Liver (tissue), 9 donors: Measurements from ENCODE around the gene PRAMEF9. TPM values are rescaled to one million over a fixed set of nuclear protein-coding genes. Genes with fewer than 3 reads are reported as not detected.
"Not testable (repeated sequence)": the region's sequence is repeated elsewhere in the genome, so short reads cannot be mapped to it uniquely, and the experiment has no call there.

Experiments used
- DNase-seq: peaks from one replicate; pipeline ENCODE4 v3.0.0-alpha.2; 2017; ENCODE audit warnings: low spot score
- H3K27ac ChIP-seq, 2 donors: one replicate each; pipeline ENCODE4 v1.7.0; 2013; ENCODE audit warnings: inconsistent platforms in 2 of 2, low read length in 2 of 2, control low read depth in 1 of 2, low read depth in 1 of 2, mild to moderate bottlenecking in 1 of 2
- H3K27me3 ChIP-seq, 4 donors: one replicate each; pipeline versions ENCODE4 v1.6.1 to v1.7.0; 2013; ENCODE audit warnings: low read length in 3 of 4, inconsistent platforms in 1 of 4, mild to moderate bottlenecking in 1 of 4, moderate library complexity in 1 of 4; ENCODE audit not compliant: control insufficient read depth in 4 of 4, insufficient read depth in 4 of 4
- H3K36me3 ChIP-seq, 4 donors: one replicate each; pipeline versions ENCODE4 v1.6.1 to v1.7.0; 2013; ENCODE audit warnings: low read length in 3 of 4, mild to moderate bottlenecking in 3 of 4, low read depth in 1 of 4, moderate library complexity in 1 of 4; ENCODE audit not compliant: control insufficient read depth in 4 of 4, insufficient read depth in 3 of 4
- H3K4me1 ChIP-seq, 4 donors: one replicate each; pipeline versions ENCODE4 v1.6.1 to v1.7.0; 2013; ENCODE audit warnings: low read length in 3 of 4, mild to moderate bottlenecking in 3 of 4, moderate library complexity in 1 of 4; ENCODE audit not compliant: control insufficient read depth in 4 of 4, insufficient read depth in 4 of 4
- H3K4me3 ChIP-seq, 3 donors: one replicate each; pipeline versions ENCODE4 v1.6.1 to v1.7.0; 2013; ENCODE audit warnings: low read length in 3 of 3, control low read depth in 1 of 3, low read depth in 1 of 3, mild to moderate bottlenecking in 1 of 3
- H3K9ac ChIP-seq, 2 donors: one replicate each; pipeline ENCODE4 v1.7.0; 2013; ENCODE audit warnings: low read length in 2 of 2, mild to moderate bottlenecking in 2 of 2, moderate library complexity in 2 of 2, control low read depth in 1 of 2, low read depth in 1 of 2
- H3K9me3 ChIP-seq, 4 donors: one replicate each; pipeline versions ENCODE4 v1.6.1 to v1.7.0; 2013; ENCODE audit warnings: low read length in 3 of 4; ENCODE audit not compliant: control insufficient read depth in 4 of 4
- CTCF ChIP-seq: fragments of 150-350 bp; IDR thresholded peaks from 2 replicates; pipeline ENCODE4 v1.5.1; 2017; ENCODE audit warnings: improper control_type of control experiment, low read depth, low read length; ENCODE audit not compliant: missing input control
- FOXA2 ChIP-seq: IDR thresholded peaks from 2 replicates; pipeline ENCODE4 v1.6.1; 2016; ENCODE audit warnings: antibody characterized with exemption
- RAD21 ChIP-seq, 2 donors: IDR thresholded peaks; 2 replicates each; pipeline ENCODE4 v1.6.1; 2016; ENCODE audit warnings: antibody characterized with exemption in 2 of 2, mild to moderate bottlenecking in 2 of 2
- REST ChIP-seq: IDR thresholded peaks from 2 replicates; pipeline ENCODE4 v1.6.1; 2016; ENCODE audit warnings: antibody characterized with exemption, mild to moderate bottlenecking
- SP1 ChIP-seq: IDR thresholded peaks from 2 replicates; pipeline ENCODE4 v1.6.1; 2018; ENCODE audit warnings: antibody characterized with exemption, mild to moderate bottlenecking
- WGBS: extraction: QIAGEN DNeasy Blood & Tissue Kit; methylation state at CpG from one replicate; pipeline ENCODE4 v1.1.7; 2013; 5-methylcytosine and 5-hydroxymethylcytosine counted together
- polyA plus RNA-seq, 2 donors: library from polyadenylated mRNA; stranded (reverse) in 1 of 2; unstranded in 1 of 2; fragments of 200-250 nt in 1 of 2; fragments of >200 nt in 1 of 2; fragmentation: Nextera tagmentation in 1 of 2; extraction: Ambion mirVana in 1 of 2; gene quantifications; one replicate each; pipeline versions ENCODE4 v1.2.1 to v1.2.3, GENCODE V29; 2013 to 2015
- total RNA-seq, 2 donors: library from RNA; depleted of rRNA; stranded (reverse); fragments of >200 nt; gene quantifications; one replicate each; pipeline ENCODE4 v1.2.3, GENCODE V29; 2014
- donor health status: healthy.
- donor health status: healthy.
- donor health status: healthy.
- donor health status: healthy.
- donor health status: healthy.

PRAMEF9 gene
- total and polyA plus RNA-seq, 4 donors, result not detected

GRCh38 chr1:13224480-13225060 lies 52.9 kb downstream of the PRAMEF9 start:
- Histone ChIP-seq H3K9ac (no peak overlapping the region), H3K27ac (no peak overlapping the region), H3K4me1 (no peaks in the 10 kb centered on the region), H3K36me3 (no peaks in the 10 kb centered on the region), H3K27me3 (no peaks in the 10 kb centered on the region), H3K9me3 (no peaks in the 10 kb centered on the region), H3K4me3 (no peak overlapping the region)
- no peak for DNase-seq
- WGBS, result 78% methylated on average over 5 of the region's 5 CpGs
- no peak for TF ChIP-seq SP1
- no peak for TF ChIP-seq RAD21 (IDR thresholded peaks at IDR 0.05)
- TF ChIP-seq REST, result no peak
- TF ChIP-seq FOXA2, result no peak

- H3K9me3 ChIP-seq, H3K27me3 ChIP-seq, H3K4me3 ChIP-seq, H3K4me1 ChIP-seq, H3K9ac ChIP-seq, H3K36me3 ChIP-seq, H3K27ac ChIP-seq, DNase-seq: not testable (repeated sequence)
- WGBS, result 78% methylated on average over 9 of the region's 9 CpGs
These were observed 54.1 kb downstream of the PRAMEF9 start, which contains the start of gene PRAMEF18 for GRCh38 chr1:13225675-13226204. PRAMEF18 (minus strand) TSS chr1:13226154; CDS start chr1:13226106, 48 bp downstream.

- 82% methylated on average over 8 of the region's 8 CpGs for WGBS
- H3K4me1 ChIP-seq, H3K9me3 ChIP-seq, H3K9ac ChIP-seq, H3K4me3 ChIP-seq, H3K27ac ChIP-seq, H3K36me3 ChIP-seq, H3K27me3 ChIP-seq, DNase-seq: not testable (repeated sequence)
These were observed 55.8 kb downstream of the PRAMEF9 start for GRCh38 chr1:13227271-13228055.

- H3K4me1 ChIP-seq, result no peaks in the 10 kb centered on the region
- 74% methylated on average over 7 of the region's 7 CpGs for WGBS
- no peaks in the 10 kb centered on the region for H3K27me3 ChIP-seq
- H3K36me3 ChIP-seq, result no peaks in the 10 kb centered on the region
- no peaks in the 10 kb centered on the region for H3K9me3 ChIP-seq
- TF ChIP-seq REST, result no peak
- TF ChIP-seq RAD21 (IDR thresholded peaks at IDR 0.05), result peak in 1 of 2 donors; percentile 41
- peak; percentile 38 for TF ChIP-seq CTCF
- no peak overlapping the region for H3K27ac ChIP-seq
- no peak overlapping the region for H3K4me3 ChIP-seq
- H3K9ac ChIP-seq, result no peak overlapping the region
- no peak for DNase-seq
These were observed 56.7 kb downstream of the PRAMEF9 start for GRCh38 chr1:13228343-13228781.
